Spleen (tissue), 13 donors: ENCODE results near the gene TMEM185A. TPM values are rescaled to one million over a fixed set of nuclear protein-coding genes. Genes with fewer than 3 reads are reported as not detected.
"Not testable (repeated sequence)": the region's sequence is repeated elsewhere in the genome, so short reads cannot be mapped to it uniquely, and the experiment has no call there.

Experiments used
- DNase-seq: peaks from one replicate; pipeline ENCODE4 v3.0.0-alpha.2; 2020
- H3K27ac ChIP-seq, 8 donors: fragments of 200-600 bp; sonication (generic) in 7 of 8; 1 replicate in 4 of 8; 2 replicates in 4 of 8; pipeline versions ENCODE4 v1.5.0 to v1.8.0; 2016 to 2021; ENCODE audit warnings: inconsistent platforms in 4 of 8, mild to moderate bottlenecking in 4 of 8, moderate library complexity in 1 of 8
- H3K27me3 ChIP-seq, 7 donors: fragments of 200-600 bp; sonication (generic) in 6 of 7; replicated peaks in 1 of 7; 1 replicate in 4 of 7; 2 replicates in 3 of 7; pipeline versions ENCODE4 v1.5.0 to v1.8.0; 2016 to 2021; ENCODE audit warnings: inconsistent platforms in 3 of 7, mild to moderate bottlenecking in 1 of 7
- H3K36me3 ChIP-seq, 6 donors: fragments of 200-600 bp; sonication (generic) in 5 of 6; 1 replicate in 4 of 6; 2 replicates in 2 of 6; pipeline versions ENCODE4 v1.5.0 to v1.8.0; 2016 to 2021; ENCODE audit warnings: inconsistent platforms in 2 of 6
- H3K4me1 ChIP-seq, 6 donors: fragments of 200-600 bp; sonication (generic) in 5 of 6; 1 replicate in 3 of 6; 2 replicates in 3 of 6; pipeline versions ENCODE4 v1.5.0 to v1.8.0; 2016 to 2021; ENCODE audit warnings: inconsistent platforms in 3 of 6
- H3K4me3 ChIP-seq, 8 donors: fragments of 200-600 bp; sonication (generic) in 7 of 8; 1 replicate in 4 of 8; 2 replicates in 4 of 8; pipeline versions ENCODE4 v1.5.0 to v1.8.0; 2016 to 2021; ENCODE audit warnings: inconsistent platforms in 4 of 8, mild to moderate bottlenecking in 4 of 8, moderate library complexity in 2 of 8
- H3K9me3 ChIP-seq, 8 donors: fragments of 200-600 bp; sonication (generic) in 7 of 8; 1 replicate in 4 of 8; 2 replicates in 4 of 8; pipeline versions ENCODE4 v1.5.0 to v1.8.0; 2016 to 2021; ENCODE audit warnings: inconsistent platforms in 4 of 8
- POLR2A ChIP-seq, 3 donors: fragments of 450-650 bp; IDR thresholded peaks; one replicate each; pipeline ENCODE4 v1.5.1; 2017; ENCODE audit warnings: antibody characterized with exemption in 3 of 3, mild to moderate bottlenecking in 1 of 3
- POLR2AphosphoS5 ChIP-seq, 3 donors: sonication (generic); formaldehyde crosslinking; IDR thresholded peaks; one replicate each; pipeline ENCODE4 v1.5.1; 2017; ENCODE audit warnings: antibody characterized with exemption in 3 of 3
- WGBS, 5 donors: extraction: QIAGEN DNeasy Blood & Tissue Kit in 3 of 5; methylation state at CpG; one replicate each; pipeline versions ENCODE4 v1.1.5 to v1.1.7; 2013 to 2018; 5-methylcytosine and 5-hydroxymethylcytosine counted together
- intact Hi-C: fragments of 100-400 bp; cut with DNase I; formaldehyde crosslinking; loops from one replicate; pipeline ENCODE4 v1.15.0; 2023; ENCODE audit warnings: low total_unique reads
- long read RNA-seq, 2 donors: transcript quantifications; one replicate each; lab custom pipeline, GENCODE V29; 2026
- polyA plus RNA-seq, 3 donors: library from polyadenylated mRNA; stranded (reverse); fragments of 200-250 nt; gene quantifications; one replicate each; pipeline ENCODE4 v1.2.1, GENCODE V29; 2013
- total RNA-seq, 7 donors: library from RNA; depleted of rRNA in 3 of 7; stranded (reverse); fragments of >200 nt in 3 of 7; fragmentation: NEBNext Ultra II Directional in 4 of 7; extraction: Animal tissue kit (Norgen Biotek cat#: 25700) in 4 of 7; gene quantifications; one replicate each; pipeline versions ENCODE4 v1.1.0 to v1.2.1, GENCODE V29; 2016 to 2021
- TF ChIP-seq, protein P1 (sequence below), 11 experiments: fragments of 200-600 bp in 7 of 11; fragments of 450-650 bp in 4 of 11; sonication (generic) in 4 of 11; IDR thresholded peaks in 8 of 11; conservative IDR thresholded peaks in 3 of 11; 1 replicate in 7 of 11; 2 replicates in 4 of 11; pipeline versions ENCODE4 v1.4.0 to v1.8.0; 2016 to 2021; ENCODE audit warnings: antibody characterized with exemption in 11 of 11, inconsistent platforms in 4 of 11, mild to moderate bottlenecking in 1 of 11
- donor health status: healthy with polysubstance abuse.
- donor health status: DM: no; HTN: no; CAD: no; lungs with moderate emphysema.
- donor health status: DM: no; HTN: no; CAD: no.
- donor health status: Bipolar disorder and iron deficiency.
- donor health status: healthy.
- donor health status: DM: no; HTN: no; CAD: no.
- donor health status: DM: yes; HTN: yes; CAD: no.

The TMEM185A gene
- total RNA-seq, result 10 to 100 TPM; 27.2 to 48.3 (median 32.2) TPM
- polyA plus RNA-seq, result 10 to 100 TPM; 11.3 to 13.9 (median 13.7) TPM
- long read RNA-seq, donor 1, partial matches to known transcripts, result 0 of 5 reads
- long read RNA-seq, donor 1, other reads (novel, unspliced or antisense), result 0 of 5 reads
- long read RNA-seq, donor 2, partial matches to known transcripts, result 0 of 5 reads
- long read RNA-seq, donor 2, other reads (novel, unspliced or antisense), result 0 of 5 reads

DNA sequence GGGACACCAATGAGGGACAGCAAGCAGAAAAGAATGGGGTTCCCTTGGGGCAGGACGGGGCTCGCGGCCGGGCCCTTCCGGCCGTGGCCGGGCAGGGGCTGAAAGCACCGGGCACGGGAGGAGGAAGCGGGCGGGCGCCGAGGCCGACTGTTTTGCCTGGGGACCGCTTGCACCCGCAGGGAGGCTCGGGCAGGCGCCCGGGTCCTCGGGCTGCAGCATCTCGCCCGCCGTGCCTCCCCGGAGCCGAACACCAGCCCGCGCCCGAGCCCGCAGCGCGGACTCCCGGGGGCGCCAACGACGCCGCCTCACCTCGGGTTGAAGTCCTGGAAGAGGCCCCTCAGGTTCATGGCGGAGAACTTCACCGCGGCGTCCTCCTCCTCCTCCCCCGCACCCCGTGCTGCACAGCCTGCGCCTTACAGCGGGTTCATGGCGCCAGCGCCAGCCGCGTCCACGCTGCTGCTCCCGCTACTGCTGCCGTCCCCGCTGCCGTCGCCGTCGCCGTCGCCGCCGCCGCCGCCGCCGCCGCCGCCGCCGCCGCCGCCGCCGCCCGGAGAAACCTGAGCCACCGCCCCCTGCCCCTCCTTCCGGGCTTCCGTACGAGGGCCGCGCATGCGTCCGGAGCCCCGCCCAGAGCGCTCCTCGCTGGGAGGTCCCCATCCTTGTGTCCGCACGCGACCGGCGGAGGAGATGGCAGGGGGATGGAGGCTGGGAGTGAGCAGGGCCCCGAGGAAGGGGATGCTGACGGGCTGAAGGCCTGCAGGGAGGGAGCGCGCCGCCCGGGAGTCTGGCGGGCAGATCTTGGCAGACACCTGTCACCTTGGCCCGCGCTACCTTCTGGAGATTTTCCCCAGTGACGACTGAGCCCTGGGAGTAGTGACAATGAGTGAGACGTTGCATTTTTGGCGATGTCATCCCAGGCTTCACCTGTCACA, at the start of gene TMEM185A:
Gene TMEM185A (minus strand): TSS at position 559 of the 932 bp plus-strand sequence. CDS start 212 bp downstream, at position 347.
- intact Hi-C loops, result no loop called here
- Histone ChIP-seq H3K9me3 (peaks cover 0 to under 1% (median 0%) of the 10 kb centered on the region in 8 donors), H3K36me3 (no peaks in the 10 kb centered on the region), H3K27me3 (no peaks in the 10 kb centered on the region), H3K27ac (peak within 1 kb of the TSS in 7 of 8 donors; percentile 58 to 84 (median 80)), H3K4me3 (peak within 1 kb of the TSS; percentile 50 to 84 (median 76)), H3K4me1 (peaks cover 0 to 39% (median 18%) of the 10 kb centered on the region in 6 donors)
- no peak for TF ChIP-seq POLR2A (IDR thresholded peaks at IDR 0.05)
- TF ChIP-seq POLR2AphosphoS5 (IDR thresholded peaks at IDR 0.05), result peak; percentile 80 to 83 (median 81)
- peak; percentile 93 for DNase-seq
- 0 to 45% (median 2%) methylated on average over 10 to 102 of the region's 102 CpGs for WGBS, 5 donors

DNA sequence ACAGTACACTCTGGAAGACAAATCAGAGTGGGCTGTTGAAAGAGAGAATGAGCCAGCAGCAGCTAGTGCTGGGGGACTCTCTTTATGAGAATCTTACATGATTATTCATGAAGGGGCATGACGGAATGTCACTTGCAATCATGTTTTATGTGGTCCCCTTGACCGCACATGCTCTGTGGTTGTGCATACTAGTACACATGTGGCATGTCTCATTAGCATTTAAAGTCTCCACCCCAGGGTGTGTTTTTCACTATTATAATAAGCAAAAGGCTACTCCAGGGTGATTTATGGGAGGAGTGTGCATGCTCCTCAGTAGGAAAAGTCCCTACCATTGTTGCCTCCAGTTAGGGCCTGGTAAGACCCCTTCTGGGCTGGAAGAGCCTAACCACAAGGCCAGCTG, 49.6 kb upstream of the TMEM185A start:
- DNase-seq, result no peak
- no peaks in the 10 kb centered on the region for H3K4me1 ChIP-seq
- 67 to 100% (median 94%) methylated on average over 2 of the region's 2 CpGs for WGBS, 5 donors
- H3K4me3 ChIP-seq, result no peak overlapping the region
- H3K27me3 ChIP-seq, result no peaks in the 10 kb centered on the region
- TF ChIP-seq, protein P1, sequence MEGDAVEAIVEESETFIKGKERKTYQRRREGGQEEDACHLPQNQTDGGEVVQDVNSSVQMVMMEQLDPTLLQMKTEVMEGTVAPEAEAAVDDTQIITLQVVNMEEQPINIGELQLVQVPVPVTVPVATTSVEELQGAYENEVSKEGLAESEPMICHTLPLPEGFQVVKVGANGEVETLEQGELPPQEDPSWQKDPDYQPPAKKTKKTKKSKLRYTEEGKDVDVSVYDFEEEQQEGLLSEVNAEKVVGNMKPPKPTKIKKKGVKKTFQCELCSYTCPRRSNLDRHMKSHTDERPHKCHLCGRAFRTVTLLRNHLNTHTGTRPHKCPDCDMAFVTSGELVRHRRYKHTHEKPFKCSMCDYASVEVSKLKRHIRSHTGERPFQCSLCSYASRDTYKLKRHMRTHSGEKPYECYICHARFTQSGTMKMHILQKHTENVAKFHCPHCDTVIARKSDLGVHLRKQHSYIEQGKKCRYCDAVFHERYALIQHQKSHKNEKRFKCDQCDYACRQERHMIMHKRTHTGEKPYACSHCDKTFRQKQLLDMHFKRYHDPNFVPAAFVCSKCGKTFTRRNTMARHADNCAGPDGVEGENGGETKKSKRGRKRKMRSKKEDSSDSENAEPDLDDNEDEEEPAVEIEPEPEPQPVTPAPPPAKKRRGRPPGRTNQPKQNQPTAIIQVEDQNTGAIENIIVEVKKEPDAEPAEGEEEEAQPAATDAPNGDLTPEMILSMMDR (IDR thresholded peaks at IDR 0.05 in 8 of 11, conservative IDR thresholded peaks at IDR 0.05 in 3 of 11), result no peak
- TF ChIP-seq POLR2A (IDR thresholded peaks at IDR 0.05), result no peak
- TF ChIP-seq POLR2AphosphoS5 (IDR thresholded peaks at IDR 0.05), result no peak
- intact Hi-C loops, result no loop called here
- no peaks in the 10 kb centered on the region for H3K9me3 ChIP-seq
- H3K36me3 ChIP-seq, result no peaks in the 10 kb centered on the region
- H3K27ac ChIP-seq, result no peak overlapping the region

DNA sequence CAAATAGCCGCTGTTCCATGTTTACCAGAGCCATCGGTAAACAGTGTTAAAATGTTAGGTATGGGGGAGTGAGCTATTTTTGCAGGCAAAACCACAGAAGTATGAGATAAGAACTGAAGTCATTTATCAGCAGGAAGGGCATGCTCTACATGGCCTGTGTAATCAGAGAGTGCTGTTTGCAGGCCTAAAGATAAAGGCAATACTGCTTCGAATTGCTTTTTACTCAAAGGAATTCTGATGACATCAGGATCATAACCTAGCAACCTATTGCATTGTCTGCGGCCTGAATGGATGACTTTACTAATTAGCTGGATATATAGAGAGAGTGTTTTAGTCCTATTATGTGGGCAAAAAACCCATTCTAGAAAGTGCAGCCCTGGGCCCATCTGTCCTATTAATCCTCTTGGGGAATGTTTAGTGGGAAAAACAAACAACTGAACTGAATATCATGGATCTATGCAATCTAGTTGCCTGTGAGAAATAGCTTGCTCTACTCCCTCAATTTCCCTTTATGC, 47.6 kb upstream of the TMEM185A start:
- DNase-seq, H3K9me3 ChIP-seq, H3K4me3 ChIP-seq, H3K27ac ChIP-seq, H3K4me1 ChIP-seq, H3K27me3 ChIP-seq, intact Hi-C loops, H3K36me3 ChIP-seq: not testable (repeated sequence)
- WGBS, 5 donors, result 63% methylated on average over 2 of the region's 4 CpGs; no CpG with 5 or more reads in 4 of the 5 donors

DNA sequence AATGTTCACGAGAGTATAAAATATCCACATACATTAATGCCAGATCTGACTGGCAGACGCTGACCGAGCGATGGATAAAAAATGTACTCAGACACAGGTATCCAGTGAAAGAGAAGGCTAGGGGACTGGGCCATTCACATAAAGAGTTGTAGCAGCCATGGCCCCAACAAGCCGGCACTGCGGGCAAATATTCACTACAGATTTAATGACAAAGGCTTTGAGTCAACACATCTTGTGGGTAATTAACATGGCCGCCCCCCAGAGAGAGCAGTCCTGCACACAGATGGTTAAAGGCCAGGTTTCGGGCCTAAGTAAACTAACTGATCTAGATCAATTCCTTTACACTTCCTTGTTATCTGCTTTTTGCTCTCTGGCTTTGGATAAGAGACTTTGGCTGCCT, 44.0 kb upstream of the TMEM185A start:
- H3K27ac ChIP-seq, H3K4me1 ChIP-seq, H3K36me3 ChIP-seq, H3K27me3 ChIP-seq, DNase-seq, H3K9me3 ChIP-seq, H3K4me3 ChIP-seq, intact Hi-C loops: not testable (repeated sequence)
- 79 to 97% (median 86%) methylated on average over 4 of the region's 8 CpGs; no CpG with 5 or more reads in 2 of the 5 donors for WGBS, 5 donors

DNA sequence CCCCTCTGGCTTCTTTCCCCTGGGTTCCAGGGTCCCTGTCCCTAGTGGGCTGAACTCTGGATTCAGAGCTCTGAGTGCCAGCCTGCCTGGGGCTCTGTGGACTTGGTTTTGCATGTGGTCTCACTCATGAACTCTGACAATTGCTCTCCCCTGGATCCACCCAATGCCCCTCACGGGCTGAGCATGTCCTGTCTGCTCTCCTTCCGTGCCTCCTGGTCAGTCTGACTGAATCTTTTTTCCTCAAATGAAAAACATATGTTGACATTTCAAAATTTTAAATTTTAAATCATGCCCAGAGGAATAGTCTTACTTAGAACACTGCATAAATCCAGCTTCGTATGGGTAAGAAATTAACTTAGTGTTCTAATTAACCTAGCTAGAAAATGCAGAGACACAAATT, 43.5 kb upstream of the TMEM185A start:
- intact Hi-C loops, H3K27ac ChIP-seq, DNase-seq, H3K27me3 ChIP-seq, H3K4me1 ChIP-seq, H3K4me3 ChIP-seq, H3K9me3 ChIP-seq, H3K36me3 ChIP-seq: not testable (repeated sequence)
- WGBS, 5 donors, result no CpG with 5 or more reads among the region's 3 CpGs

DNA sequence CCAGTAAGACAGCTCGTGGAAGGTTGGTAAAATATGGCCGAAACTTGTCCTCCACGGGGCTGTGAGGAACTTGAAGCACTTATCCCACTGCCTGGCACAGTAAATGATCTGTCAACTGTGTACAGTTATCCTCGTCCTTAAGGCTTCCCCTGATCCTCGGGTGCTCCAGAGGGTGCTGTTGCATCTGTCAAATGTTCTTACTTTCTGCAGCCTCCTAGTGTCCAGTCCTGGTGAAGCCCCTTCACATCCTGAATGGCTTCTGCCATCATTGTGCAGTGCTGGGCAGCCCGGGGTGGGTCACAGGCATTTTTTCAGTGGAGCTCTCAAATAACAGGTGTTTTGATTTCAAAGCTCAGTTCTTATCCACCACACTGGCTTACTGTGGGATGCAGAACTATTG, 29.0 kb upstream of the TMEM185A start:
- H3K9me3 ChIP-seq, intact Hi-C loops, DNase-seq, H3K36me3 ChIP-seq, H3K27ac ChIP-seq, H3K4me3 ChIP-seq, H3K4me1 ChIP-seq, H3K27me3 ChIP-seq: not testable (repeated sequence)
- 60 to 86% methylated on average over 1 of the region's 6 CpGs; no CpG with 5 or more reads in 3 of the 5 donors for WGBS, 5 donors

DNA sequence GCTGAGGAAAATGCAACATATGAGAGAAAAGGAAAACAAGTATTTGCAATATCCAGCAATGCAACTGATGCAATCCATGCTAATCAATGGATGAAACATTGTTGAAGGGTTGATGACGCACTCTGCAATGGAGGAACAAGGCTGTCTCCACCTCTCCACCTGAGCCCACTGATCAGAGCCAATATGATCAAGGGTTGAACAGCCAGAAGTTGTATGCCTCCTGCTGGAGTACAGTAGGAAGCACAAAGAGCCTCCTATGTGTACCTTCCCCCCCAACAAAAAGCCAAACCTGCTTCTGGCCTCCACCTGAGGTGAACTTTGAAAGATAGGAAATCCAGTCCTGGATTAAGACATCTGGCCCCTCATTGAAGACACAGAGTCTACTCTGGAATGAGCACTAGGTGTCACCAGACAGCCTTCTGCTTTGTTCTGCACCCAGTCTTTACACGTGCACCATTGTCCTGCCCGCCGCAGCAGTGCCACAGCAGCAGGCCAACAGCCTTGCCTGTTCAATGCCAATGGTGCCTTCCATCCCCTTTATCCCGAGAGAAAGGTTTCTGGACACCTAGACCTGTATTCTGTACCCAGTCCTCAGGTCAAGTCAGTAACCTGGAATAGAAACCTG, 24.8 kb upstream of the TMEM185A start:
- intact Hi-C loops, H3K36me3 ChIP-seq, H3K4me3 ChIP-seq, H3K27me3 ChIP-seq, DNase-seq, H3K9me3 ChIP-seq, H3K27ac ChIP-seq, H3K4me1 ChIP-seq: not testable (repeated sequence)
- 77% methylated on average over 1 of the region's 5 CpGs; no CpG with 5 or more reads in 4 of the 5 donors for WGBS, 5 donors
